Esophagus muscularis mucosa (tissue), 4 donors: ENCODE results near the gene MRPL50. TPM values are rescaled to one million over a fixed set of nuclear protein-coding genes. Genes with fewer than 3 reads are reported as not detected.

ENCODE experiments used
- DNase-seq: peaks from one replicate; pipeline ENCODE4 v3.0.0-alpha.2; 2017; ENCODE audit errors: extremely low spot score
- H3K27ac ChIP-seq, 4 donors: fragments of 200-600 bp; sonication (generic); replicated peaks in 1 of 4; 1 replicate in 3 of 4; 2 replicates in 1 of 4; pipeline ENCODE4 v1.5.1; 2016 to 2019; ENCODE audit warnings: mild to moderate bottlenecking in 1 of 4
- H3K27me3 ChIP-seq, 4 donors: fragments of 200-600 bp; sonication (generic); one replicate each; pipeline versions ENCODE4 v1.5.1 to v1.6.0; 2016 to 2019
- H3K36me3 ChIP-seq, 4 donors: fragments of 200-600 bp; sonication (generic); one replicate each; pipeline ENCODE4 v1.5.1; 2016 to 2019
- H3K4me1 ChIP-seq, 4 donors: fragments of 200-600 bp; sonication (generic); one replicate each; pipeline ENCODE4 v1.5.1; 2016 to 2019
- H3K4me3 ChIP-seq, 4 donors: fragments of 200-600 bp; sonication (generic); 1 replicate in 2 of 4; 2 replicates in 2 of 4; pipeline ENCODE4 v1.5.1; 2016 to 2019; ENCODE audit warnings: mild to moderate bottlenecking in 4 of 4, moderate library complexity in 1 of 4
- H3K9me3 ChIP-seq, 4 donors: fragments of 200-600 bp; sonication (generic); 1 replicate in 3 of 4; 2 replicates in 1 of 4; pipeline ENCODE4 v1.5.1; 2016 to 2019
- CTCF ChIP-seq, 3 experiments: fragments of 200-600 bp in 2 of 3; fragments of 450-650 bp in 1 of 3; sonication (generic) in 2 of 3; IDR thresholded peaks; one replicate each; pipeline ENCODE4 v1.5.1; 2017 to 2019; ENCODE audit warnings: antibody characterized with exemption in 3 of 3, mild to moderate bottlenecking in 2 of 3, moderate library complexity in 1 of 3
- EP300 ChIP-seq: sonication (generic); formaldehyde crosslinking; IDR thresholded peaks from one replicate; pipeline ENCODE4 v1.6.1; 2017; ENCODE audit warnings: antibody characterized with exemption
- POLR2A ChIP-seq: fragments of 450-650 bp; IDR thresholded peaks from one replicate; pipeline ENCODE4 v1.6.1; 2017; ENCODE audit warnings: antibody characterized with exemption, moderate library complexity, mild to moderate bottlenecking, low read depth
- POLR2AphosphoS5 ChIP-seq, 2 donors: sonication (generic); formaldehyde crosslinking; IDR thresholded peaks; one replicate each; pipeline ENCODE4 v1.6.1; 2017; ENCODE audit warnings: antibody characterized with exemption in 2 of 2
- WGBS: methylation state at CpG from one replicate; pipeline ENCODE4 v1.1.5; 2018; 5-methylcytosine and 5-hydroxymethylcytosine counted together
- intact Hi-C: fragments of 100-400 bp; cut with DNase I; formaldehyde crosslinking; loops from one replicate; pipeline ENCODE4 v1.15.1; 2023
- total RNA-seq, 4 donors: library from RNA; depleted of rRNA; stranded (reverse); fragments of >200 nt; gene quantifications; one replicate each; pipeline versions ENCODE4 v1.1.0 to v1.2.1, GENCODE V29; 2016

The MRPL50 gene
- total RNA-seq, 4 donors from 2014 or later: 8.3 to 12.9 (median 10.4) TPM

- H3K27me3 ChIP-seq: no peaks in the 10 kb centered on the region
- DNase-seq: no peak
- TF ChIP-seq EP300 (no peak), CTCF (IDR thresholded peaks at IDR 0.05) (no peak), POLR2A (no peak), POLR2AphosphoS5 (IDR thresholded peaks at IDR 0.05) (no peak)
- intact Hi-C loops: no loop called here
- no peak overlapping the region for H3K4me3 ChIP-seq
- H3K36me3 ChIP-seq: no peaks in the 10 kb centered on the region
- H3K27ac ChIP-seq: no peak overlapping the region
- H3K4me1 ChIP-seq: no peaks in the 10 kb centered on the region
- H3K9me3 ChIP-seq: peaks cover 0 to 5% (median 2%) of the 10 kb centered on the region in 4 donors
Measured at GRCh38 chr9:101380295-101380694, 18.1 kb downstream of the MRPL50 start.

GRCh38 chr9:101376111-101376848 is 22.1 kb downstream of the MRPL50 start:
- Histone ChIP-seq H3K27me3 (no peaks in the 10 kb centered on the region), H3K27ac (no peak overlapping the region), H3K4me1 (no peaks in the 10 kb centered on the region), H3K4me3 (no peak overlapping the region), H3K9me3 (no peaks in the 10 kb centered on the region), H3K36me3 (no peaks in the 10 kb centered on the region)
- TF ChIP-seq POLR2A: no peak
- no peak for TF ChIP-seq EP300
- no peak for TF ChIP-seq CTCF (IDR thresholded peaks at IDR 0.05)
- TF ChIP-seq POLR2AphosphoS5 (IDR thresholded peaks at IDR 0.05): no peak
- intact Hi-C loops: no loop called here
- 61% methylated on average over 6 of the region's 6 CpGs for WGBS
- no peak for DNase-seq

- DNase-seq: no peak
- Histone ChIP-seq H3K27ac (no peak overlapping the region), H3K4me1 (no peaks in the 10 kb centered on the region), H3K36me3 (no peaks in the 10 kb centered on the region), H3K27me3 (no peaks in the 10 kb centered on the region), H3K9me3 (no peaks in the 10 kb centered on the region), H3K4me3 (no peak overlapping the region)
- intact Hi-C loops: no loop called here
- WGBS: 86% methylated on average over 12 of the region's 12 CpGs
- no peak for TF ChIP-seq EP300
- no peak for TF ChIP-seq CTCF (IDR thresholded peaks at IDR 0.05)
- TF ChIP-seq POLR2AphosphoS5 (IDR thresholded peaks at IDR 0.05): no peak
- TF ChIP-seq POLR2A: no peak
Measured at GRCh38 chr9:101375546-101375945, 22.9 kb downstream of the MRPL50 start.

- no peaks in the 10 kb centered on the region for H3K36me3 ChIP-seq
- intact Hi-C loops: no loop called here
- no peaks in the 10 kb centered on the region for H3K27me3 ChIP-seq
- no peak overlapping the region for H3K4me3 ChIP-seq
- H3K4me1 ChIP-seq: no peaks in the 10 kb centered on the region
- TF ChIP-seq EP300 (no peak), POLR2A (no peak), CTCF (IDR thresholded peaks at IDR 0.05) (no peak), POLR2AphosphoS5 (IDR thresholded peaks at IDR 0.05) (no peak)
- WGBS: 57% methylated on average over 2 of the region's 2 CpGs
- no peak for DNase-seq
- H3K9me3 ChIP-seq: no peaks in the 10 kb centered on the region
- H3K27ac ChIP-seq: no peak overlapping the region
Measured at GRCh38 chr9:101372327-101373118, 25.9 kb downstream of the MRPL50 start.
